Activated CD8-positive, alpha-beta memory T cell treated with anti-CD3 and anti-CD28 coated beads, Interleukin-2, amount 50 U/mL, for 48 hours (primary cell): ENCODE measurements around the gene COL6A6.

Experiments used
- DNase-seq: peaks from one replicate; pipeline ENCODE4 v3.0.0-alpha.2; 2020

Gene COL6A6, protein sequence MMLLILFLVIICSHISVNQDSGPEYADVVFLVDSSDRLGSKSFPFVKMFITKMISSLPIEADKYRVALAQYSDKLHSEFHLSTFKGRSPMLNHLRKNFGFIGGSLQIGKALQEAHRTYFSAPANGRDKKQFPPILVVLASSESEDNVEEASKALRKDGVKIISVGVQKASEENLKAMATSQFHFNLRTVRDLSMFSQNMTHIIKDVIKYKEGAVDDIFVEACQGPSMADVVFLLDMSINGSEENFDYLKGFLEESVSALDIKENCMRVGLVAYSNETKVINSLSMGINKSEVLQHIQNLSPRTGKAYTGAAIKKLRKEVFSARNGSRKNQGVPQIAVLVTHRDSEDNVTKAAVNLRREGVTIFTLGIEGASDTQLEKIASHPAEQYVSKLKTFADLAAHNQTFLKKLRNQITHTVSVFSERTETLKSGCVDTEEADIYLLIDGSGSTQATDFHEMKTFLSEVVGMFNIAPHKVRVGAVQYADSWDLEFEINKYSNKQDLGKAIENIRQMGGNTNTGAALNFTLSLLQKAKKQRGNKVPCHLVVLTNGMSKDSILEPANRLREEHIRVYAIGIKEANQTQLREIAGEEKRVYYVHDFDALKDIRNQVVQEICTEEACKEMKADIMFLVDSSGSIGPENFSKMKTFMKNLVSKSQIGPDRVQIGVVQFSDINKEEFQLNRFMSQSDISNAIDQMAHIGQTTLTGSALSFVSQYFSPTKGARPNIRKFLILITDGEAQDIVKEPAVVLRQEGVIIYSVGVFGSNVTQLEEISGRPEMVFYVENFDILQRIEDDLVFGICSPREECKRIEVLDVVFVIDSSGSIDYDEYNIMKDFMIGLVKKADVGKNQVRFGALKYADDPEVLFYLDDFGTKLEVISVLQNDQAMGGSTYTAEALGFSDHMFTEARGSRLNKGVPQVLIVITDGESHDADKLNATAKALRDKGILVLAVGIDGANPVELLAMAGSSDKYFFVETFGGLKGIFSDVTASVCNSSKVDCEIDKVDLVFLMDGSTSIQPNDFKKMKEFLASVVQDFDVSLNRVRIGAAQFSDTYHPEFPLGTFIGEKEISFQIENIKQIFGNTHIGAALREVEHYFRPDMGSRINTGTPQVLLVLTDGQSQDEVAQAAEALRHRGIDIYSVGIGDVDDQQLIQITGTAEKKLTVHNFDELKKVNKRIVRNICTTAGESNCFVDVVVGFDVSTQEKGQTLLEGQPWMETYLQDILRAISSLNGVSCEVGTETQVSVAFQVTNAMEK (N-terminal part only)

DNA sequence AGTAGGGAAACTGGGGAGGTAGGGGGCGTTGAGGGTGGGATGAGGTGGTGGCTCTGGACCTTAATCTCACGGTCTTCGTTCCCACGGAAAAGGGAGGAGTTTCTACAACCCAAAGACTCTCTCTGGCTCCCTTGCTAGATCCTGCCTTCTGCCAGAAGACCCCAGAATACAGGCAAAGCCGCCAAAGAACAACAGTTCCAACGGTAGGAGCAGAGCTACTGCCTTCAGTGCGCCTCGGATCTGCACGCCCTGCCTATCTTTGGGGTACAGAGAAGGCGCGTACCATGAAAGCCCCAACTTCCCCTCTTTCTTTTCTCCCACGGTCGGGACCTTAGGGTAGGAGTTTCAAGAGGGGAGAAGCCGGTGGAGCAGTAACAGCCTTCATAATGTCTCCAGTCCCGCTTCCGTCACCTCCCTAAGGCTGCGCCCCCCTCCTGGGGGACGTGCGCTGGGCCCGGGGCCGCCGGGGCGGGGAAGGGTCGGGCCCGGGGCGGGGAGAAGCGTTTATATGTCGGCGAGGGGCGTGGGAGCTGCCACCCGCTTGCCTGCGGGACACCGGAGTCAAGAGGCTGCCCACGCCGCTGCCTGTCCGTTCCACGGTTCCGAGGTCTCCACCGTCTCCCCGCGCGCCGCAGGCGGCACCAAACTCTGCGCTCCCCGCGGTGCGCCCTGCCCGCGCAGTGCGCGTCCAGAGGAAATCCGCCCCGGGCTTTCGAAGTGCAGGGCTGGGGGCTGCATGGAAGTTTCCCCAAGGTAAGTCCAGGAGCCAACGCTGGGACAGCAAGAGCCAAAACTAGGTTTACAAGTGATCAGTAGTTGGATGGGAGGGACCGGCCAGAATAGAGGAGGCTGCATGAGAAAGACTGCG lies at the start of gene COL6A6:
Gene COL6A6, plus strand, starts transcription at position 533 of the 868 bp plus-strand sequence. CDS start 43,188 bp downstream, outside the sequence.
- no peak for DNase-seq

DNA sequence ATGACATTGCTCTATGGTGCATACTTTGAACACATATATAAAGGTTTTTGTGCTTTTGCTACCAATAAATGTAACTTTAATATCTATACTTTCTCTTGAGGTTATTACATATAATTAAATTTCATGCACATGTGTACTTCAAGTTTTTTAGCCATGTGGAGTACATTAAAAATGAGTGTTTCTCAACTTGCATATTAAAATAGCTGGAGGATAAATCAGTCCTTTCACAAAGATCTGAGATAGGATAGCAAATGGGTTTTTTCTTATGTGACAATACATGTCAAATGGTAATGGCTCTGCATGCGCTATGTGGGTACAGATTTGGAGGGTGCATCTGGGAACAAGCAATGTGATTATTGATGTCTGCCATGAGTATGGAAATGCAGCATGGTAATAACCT lies 48.7 kb upstream of the COL6A6 start:
- no peak for DNase-seq

DNA sequence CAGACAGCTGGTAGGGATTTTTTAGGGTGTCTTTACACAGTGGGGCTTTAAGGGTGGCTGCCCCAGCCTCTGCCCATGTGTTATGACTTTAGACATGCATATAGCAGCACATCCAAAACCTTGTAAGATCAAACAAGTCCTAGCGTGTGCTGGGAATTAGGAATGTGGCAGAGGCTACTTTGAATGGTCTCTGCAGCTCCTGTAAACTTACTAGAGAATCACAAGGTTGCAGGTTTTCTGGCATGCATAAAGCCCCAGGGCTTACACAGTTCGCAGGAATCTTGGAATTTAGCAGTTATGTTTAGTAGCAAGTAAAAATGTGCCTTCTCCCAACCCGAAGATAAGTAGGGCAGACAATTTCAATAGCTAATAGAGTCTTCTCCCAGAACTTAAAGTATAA lies 46.9 kb upstream of the COL6A6 start:
- DNase-seq = no peak

DNA sequence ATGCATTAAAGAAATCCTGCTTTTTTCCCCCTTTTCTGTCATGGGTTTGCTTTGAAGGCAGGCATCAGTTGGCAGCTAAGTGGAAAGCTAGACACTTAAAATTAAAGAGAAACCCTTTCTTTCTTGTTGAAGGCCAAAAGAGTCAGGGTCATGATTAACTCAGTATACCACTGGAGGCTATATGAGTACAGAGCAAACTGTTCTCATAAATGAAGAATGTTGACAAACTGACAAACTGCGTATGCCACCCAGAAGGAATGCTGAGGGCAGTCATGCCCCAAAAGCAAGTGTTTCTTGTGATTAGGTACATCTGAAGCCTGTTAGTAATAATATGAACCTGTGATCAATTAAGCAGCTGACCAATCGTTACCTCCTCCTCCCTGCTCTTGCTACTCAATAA lies 43.6 kb upstream of the COL6A6 start:
- no peak for DNase-seq

DNA sequence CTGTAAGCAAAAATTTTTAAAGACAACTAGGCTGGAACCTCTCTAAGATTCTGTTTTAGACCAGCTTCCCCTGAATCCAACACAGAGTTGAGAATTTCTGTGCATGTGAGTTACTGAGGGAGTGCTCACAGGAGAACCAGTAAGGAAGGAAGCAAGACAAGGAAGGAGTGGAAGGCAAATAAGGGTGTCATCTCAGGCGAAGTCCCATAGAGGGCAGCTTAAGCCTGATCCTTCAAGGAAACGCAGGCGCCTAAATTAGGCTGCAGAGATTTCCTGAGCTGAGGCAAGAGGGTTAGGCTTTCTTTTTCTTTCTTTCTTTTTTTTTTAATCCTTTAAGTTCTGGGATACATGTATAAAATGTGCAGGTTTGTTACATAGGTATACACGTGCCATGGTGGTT lies 36.2 kb upstream of the COL6A6 start:
- no peak for DNase-seq

DNA sequence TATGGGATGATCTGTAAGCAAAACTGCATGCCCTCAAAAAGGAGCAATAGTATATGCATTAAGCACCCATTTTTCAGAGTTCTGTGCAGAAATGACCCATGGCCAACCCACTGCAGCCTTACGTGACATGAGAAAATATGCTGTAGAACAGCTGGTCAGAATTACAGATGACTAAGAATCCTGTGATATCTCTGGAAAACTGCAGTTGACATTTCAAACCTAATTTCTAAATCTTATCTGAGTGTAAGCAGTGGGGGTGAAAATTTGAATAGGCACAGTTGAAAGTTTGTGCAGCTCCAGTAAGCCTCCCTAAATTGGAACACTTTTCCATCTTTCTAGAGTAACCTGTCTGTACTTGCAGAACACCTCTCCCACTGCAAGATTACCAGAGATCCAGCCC lies 28.7 kb upstream of the COL6A6 start:
- DNase-seq = no peak

DNA sequence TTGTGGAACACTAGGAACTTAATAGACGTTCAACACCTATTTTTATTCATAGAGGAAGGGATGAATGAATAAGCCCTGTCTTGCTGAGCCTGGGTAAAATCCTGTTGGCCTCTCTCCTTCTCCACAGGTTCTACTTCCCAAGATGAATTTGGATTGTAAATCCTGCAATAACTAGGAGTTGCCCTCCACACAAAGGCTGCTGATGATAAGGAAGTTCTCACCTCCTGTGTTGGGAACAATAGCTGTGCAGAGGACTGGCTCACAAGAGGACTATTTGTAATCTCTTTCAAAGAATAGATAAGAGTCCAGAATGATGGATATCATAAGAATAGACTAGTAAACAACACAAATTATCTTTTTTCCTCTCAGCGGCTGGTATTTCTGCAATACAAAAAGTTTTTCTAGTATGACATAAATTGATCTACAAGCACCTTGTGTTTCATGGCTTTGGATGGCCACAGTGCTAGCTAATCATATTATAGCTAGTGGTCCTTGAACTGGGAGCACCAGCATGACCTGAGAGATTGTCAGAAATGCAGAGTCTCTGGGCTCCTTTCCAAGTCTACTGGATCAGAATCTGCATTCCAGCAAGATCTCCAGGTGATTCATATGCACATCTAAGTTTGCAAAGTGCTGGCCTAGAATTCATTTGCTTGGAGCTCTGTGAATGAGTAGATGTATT lies 28.1 kb upstream of the COL6A6 start:
- DNase-seq = no peak

DNA sequence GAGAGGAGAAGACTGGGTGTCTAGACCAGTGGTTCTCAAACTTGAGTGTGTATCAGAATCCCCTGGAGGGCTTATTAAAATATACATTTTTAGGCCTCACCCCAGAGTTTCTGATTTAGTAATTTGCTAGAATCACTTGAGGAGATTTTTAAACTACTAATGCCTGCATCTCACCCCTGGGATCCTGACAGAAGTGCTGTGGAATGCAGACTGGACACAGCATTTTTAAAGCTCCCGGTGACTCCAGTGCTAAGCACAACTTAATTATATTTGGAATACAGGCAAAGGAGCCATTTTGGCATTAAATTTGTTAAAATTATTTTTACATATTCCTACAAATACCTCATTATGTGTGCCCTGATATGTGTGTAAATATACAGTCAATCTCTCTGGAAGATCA lies 26.7 kb upstream of the COL6A6 start:
- no peak for DNase-seq

DNA sequence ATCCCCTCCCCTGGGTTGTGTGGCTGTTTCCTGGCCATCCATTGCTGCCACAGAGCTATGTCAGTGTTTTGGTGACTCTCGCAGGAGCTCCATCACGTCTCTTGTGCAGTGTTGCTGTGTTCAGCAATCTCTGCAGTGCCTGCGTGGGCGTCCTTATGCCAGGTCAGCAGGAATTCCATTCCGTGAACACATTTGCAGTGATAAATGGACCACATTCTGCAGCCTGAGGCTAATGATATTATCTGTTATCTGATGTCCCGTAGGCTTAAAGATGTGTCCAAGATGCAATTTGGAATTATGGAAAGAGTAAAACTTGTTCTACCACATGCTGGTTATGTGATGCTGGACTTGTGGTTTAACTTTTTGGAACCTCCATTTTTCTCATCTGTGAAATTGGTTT lies 25.5 kb upstream of the COL6A6 start:
- DNase-seq = no peak

DNA sequence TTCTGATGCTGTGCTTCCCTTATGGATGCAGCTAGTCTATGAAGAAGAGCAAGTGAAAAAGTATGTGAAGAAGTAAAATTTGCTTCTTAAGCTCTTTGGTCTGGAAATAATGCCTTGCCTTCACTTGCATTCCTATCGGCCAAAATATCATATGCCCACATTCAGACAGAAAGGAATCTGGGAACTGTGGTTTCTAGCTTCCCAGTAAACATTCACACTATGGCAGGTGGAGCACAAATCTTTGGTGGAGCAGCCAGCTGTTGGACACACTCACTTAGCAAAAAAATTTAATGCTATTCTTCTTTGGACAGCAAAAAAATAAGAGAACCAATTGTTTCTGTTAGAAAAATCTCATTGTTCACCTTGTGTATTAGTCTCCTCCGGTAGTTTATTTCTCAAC lies 12.3 kb upstream of the COL6A6 start:
- no peak for DNase-seq

DNA sequence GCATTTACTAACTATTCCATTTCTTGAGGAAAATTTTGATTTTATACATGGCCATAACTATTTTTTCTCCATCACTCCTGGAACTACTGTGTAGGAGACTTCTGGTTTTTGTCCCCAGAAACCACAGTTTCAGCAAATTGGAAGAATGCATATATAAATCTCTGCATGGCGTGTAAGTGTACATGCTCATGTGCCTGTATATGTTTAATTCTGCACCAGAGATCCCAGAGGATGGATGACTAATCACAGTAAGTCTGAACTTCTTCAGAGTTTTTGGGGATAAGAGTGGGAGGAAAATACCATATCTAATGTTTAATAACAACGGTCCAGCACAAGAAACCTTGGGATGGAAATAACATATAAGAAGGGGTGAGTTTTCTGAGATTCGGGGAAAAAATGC lies 10.9 kb upstream of the COL6A6 start:
- no peak for DNase-seq

DNA sequence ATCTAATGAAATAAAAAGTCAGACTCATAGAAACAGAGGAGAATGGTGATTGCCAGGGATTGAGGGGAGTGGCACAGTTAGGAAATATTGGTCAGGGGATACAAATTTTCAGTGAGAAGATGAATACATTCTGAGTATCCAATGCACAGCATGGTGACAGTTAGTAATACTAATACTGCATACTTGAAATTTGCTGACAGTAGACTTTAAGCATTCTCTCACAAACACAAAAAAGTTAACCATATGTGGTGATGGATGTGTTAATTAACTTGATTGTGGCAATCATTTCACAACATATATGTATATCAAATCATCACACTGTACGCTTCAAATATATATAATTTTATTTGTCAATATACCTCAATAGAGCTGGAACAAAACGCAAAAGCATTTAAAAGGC lies 9.2 kb upstream of the COL6A6 start:
- DNase-seq = no peak

DNA sequence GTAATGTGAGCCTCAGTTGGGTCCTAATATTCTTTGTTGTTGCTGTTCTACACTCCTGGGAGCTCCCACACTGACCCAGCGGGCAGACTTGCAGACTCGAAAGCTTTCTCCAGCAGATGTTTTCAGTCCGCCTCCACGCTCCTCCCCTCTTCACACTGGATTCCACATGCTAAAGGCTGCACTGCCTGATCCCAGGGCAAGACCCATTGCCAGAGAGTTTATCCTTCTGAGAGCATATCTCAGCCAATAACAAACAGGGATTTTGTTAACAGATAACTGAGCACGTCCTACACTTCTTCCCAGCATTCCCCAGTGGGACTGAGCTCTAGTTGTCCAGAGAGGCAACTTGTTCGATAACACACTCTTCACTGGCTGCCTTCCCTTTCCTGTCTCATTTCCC lies 8.0 kb upstream of the COL6A6 start:
- DNase-seq = no peak

DNA sequence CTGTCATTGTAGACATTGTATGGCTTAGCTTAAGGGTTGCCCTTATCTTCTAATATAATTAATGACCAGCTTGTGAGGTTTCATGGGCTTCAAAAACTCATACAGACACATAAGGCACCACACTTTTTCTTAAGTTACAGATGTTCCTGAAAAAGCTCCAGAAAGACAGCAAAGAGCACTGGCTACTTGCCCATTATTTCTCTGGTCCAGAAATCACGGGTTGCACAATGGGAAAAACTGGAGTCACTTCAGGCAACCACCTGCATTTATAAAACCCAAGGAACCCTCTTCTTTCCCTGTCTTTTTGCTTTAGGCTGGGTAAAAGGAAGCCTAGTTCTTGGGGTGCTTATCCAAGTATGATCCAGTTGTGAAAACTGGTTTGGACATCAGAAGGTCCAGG lies 2.3 kb upstream of the COL6A6 start:
- DNase-seq = no peak

DNA sequence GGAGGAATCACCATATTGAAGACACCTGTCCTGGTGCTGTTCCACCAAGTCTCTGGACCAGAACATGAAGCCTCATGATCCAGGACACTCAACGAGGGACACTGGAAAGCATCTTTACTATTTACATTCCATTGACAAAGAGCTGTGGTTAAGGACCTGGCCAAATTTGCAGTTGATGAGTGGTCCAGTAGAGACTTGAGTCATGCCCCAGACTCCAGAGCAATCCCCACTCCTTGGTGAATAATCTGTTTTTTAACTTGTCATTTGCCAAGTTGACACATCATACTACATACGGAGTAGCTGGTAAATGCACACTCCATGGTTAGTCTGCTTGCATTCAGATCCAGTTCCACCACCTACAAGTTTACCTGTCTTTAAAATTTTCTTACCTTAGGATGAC lies 1.2 kb upstream of the COL6A6 start:
- no peak for DNase-seq

DNA sequence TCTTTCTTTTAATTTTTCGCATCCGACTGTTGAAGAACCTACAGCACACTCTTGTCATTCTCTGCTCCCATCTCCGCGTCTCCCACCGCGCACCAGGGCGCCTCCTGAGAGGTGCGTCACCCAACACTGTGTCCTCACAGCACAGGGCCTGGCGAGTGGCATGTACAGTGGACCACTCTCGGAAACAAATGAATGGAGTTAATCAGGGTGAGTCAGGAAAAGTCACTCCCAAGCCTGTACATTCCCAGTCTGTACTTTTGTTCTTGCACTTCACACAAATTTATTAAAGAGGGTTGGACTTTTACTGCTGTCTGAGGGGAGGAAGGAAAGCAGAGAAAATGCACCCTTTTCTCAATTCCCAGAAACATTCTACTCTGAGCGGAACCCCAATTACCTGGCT lies 625 bp downstream of the COL6A6 start:
- no peak for DNase-seq

DNA sequence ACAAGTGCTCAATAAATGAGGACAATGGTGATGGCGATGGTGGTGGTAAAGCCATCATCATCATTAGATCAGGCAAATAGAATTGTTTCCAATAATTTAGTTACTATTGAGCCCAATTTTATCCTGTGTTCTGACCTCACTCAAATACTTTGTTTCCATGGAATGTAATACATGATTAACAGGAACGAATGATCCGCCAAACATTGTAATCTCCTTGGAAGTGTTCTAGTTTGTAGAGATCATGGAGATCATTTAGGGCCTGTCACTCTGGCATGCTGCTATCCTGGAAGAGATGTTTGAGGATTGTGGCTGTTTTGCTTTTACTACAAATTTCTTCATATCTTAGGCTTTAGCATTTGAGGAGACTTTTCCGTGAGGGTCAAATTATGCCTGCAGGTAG lies 2.8 kb downstream of the COL6A6 start:
- DNase-seq = no peak

DNA sequence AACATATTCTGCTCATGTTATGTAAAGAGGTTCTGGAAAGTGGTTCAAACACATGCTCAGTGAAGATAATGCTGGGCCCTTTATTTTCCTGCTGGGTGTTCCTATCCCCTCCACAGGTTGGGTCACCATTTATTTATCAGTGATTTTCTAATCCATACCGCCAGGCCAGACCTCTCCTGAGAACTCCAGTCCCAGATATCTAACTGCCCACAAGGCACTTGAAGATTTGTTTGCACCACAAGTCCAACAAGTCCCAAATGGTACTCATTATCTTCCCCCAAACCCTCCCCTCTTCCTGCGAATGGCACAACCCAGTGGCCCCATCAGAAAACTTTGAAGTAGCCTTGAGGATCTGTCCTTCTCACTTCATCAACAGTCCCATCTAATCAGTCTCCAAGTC lies 5.4 kb downstream of the COL6A6 start:
- no peak for DNase-seq

DNA sequence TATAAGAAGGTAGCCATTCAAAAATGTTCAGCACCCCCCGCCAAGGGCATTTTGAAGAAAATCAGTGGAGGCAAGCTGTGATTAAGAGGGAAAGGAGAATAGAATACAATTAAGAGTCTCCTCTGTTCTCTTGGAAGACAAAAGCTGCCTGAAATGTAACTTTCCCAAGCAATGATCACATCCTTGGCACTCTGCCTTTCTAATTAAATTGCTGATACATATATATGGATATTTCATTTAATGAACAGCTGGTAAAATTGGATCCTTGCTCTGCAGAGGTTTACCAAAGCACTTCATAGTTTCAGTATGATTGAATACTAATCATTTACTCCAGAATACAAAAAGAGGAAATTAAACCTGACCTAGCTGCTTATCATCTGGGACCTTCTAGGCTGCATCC lies 10.4 kb downstream of the COL6A6 start:
- no peak for DNase-seq

DNA sequence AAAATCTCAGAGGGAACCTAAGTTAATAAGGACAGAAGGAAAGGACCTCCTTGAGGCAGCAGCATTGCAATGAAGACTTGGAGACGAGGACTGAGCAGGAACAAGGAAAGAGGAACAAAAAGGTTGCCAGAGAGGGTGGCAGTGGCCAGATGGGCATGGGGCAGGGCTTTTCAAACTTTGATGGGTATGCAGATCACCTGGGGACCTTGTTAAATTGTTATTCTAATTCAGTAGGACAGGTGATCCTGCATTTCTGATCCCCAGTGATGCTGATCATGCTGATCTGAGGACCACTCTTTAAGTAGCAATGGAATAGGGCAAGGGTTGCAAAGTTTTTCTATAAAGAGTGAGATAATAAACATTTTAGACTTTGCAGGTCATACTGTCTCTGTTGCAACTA lies 11.1 kb downstream of the COL6A6 start:
- DNase-seq = no peak

DNA sequence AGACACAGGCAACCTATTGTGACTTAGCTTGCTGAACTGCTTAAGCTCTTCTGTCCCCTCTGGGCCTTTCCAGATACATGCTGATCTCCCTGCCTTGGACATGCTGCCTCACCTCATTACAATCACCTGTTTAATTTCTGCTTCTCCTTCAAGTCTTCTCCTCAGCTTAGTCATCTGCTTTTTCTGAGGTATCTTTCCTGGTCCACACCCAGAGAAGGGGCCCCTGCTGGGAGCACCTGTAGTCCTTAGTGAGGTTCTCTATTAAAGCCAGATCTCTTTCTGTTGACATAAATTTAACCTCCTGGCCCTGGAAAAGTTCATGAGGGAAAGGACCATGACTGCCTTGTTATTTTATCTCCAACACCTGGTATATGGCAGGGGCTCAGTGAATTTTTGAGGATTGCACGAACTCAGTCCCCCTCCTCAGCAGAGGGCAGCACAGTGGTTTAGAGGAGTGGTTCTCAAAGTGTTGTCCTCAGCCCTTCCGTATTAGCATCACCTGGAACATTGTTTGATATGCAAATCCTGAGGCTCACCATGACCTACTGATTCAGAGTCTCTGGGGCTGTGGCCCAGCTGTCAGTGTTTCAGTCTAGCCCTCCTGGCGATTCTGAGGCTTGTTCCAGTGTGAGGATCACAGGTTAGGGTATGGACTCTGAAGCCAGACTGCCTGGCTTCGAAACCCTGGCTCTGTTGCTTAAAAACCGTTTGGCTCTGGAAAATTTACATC lies 12.7 kb downstream of the COL6A6 start:
- DNase-seq = no peak
